HCT116 (cell line): ENCODE results near the gene ZNF189.

ENCODE experiments used
- EZH2 ChIP-seq: fragments of 200-600 bp; sonication (generic); IDR thresholded peaks from 2 replicates; pipeline ENCODE4 v1.6.1; 2017; ENCODE audit warnings: antibody characterized with exemption, mixed run types
- MAX ChIP-seq: IDR thresholded peaks from 2 replicates; pipeline ENCODE4 v1.6.1; 2012
- YY1 ChIP-seq: IDR thresholded peaks from 2 replicates; pipeline ENCODE4 v1.6.1; 2011; ENCODE audit warnings: low read length, low read depth, moderate library complexity, mild to moderate bottlenecking; ENCODE audit not compliant: insufficient replicate concordance; ENCODE audit errors: extremely low read depth
- TF ChIP-seq, protein P1 (sequence below), 3 experiments: fragments of 200-600 bp in 1 of 3; sonication (generic) in 1 of 3; IDR thresholded peaks in 2 of 3; conservative IDR thresholded peaks in 1 of 3; 2 replicates each; pipeline ENCODE4 v1.5.1; 2012 to 2017; ENCODE audit warnings: low read depth in 2 of 3, low read length in 2 of 3, antibody characterized with exemption in 1 of 3, borderline replicate concordance in 1 of 3, control low read depth in 1 of 3, mild to moderate bottlenecking in 1 of 3, mixed read lengths in 1 of 3, mixed run types in 1 of 3, moderate library complexity in 1 of 3; ENCODE audit not compliant: insufficient read depth in 1 of 3

DNA sequence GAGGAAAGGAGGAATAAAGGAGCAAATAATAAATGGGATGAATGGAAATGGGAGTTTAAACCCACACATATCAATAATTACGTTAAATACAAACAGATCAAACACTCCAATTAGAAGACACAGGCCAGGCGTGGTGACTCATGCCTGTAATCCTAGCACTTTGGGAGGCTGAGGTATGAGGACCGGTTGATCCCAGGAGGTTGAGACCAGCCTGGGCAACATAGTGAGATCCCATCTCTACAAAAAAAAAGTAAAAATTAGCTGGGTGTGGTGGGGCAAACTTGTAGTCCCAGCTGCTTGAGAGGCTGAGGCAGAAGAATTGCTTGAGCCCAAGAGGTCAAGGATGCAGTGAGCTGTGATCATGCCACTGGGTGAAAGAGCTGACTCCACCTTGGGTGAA lies 17.5 kb upstream of the ZNF189 start:
- TF ChIP-seq, protein P1, sequence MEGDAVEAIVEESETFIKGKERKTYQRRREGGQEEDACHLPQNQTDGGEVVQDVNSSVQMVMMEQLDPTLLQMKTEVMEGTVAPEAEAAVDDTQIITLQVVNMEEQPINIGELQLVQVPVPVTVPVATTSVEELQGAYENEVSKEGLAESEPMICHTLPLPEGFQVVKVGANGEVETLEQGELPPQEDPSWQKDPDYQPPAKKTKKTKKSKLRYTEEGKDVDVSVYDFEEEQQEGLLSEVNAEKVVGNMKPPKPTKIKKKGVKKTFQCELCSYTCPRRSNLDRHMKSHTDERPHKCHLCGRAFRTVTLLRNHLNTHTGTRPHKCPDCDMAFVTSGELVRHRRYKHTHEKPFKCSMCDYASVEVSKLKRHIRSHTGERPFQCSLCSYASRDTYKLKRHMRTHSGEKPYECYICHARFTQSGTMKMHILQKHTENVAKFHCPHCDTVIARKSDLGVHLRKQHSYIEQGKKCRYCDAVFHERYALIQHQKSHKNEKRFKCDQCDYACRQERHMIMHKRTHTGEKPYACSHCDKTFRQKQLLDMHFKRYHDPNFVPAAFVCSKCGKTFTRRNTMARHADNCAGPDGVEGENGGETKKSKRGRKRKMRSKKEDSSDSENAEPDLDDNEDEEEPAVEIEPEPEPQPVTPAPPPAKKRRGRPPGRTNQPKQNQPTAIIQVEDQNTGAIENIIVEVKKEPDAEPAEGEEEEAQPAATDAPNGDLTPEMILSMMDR (IDR thresholded peaks at IDR 0.05 in 2 of 3, conservative IDR thresholded peaks at IDR 0.05 in 1 of 3; ENCODE audit: borderline replicate concordance in 1 of 3, insufficient read depth in 1 of 3, low read depth in 2 of 3, low read length in 2 of 3), result no peak
- no peak for TF ChIP-seq EZH2
- no peak for TF ChIP-seq MAX
- no peak for TF ChIP-seq YY1
